Left ventricle myocardium inferior (tissue), 1 donor: ENCODE measurements around the gene MDFIC. TPM values are rescaled to one million over a fixed set of nuclear protein-coding genes. Genes with fewer than 3 reads are reported as not detected.

Experiments used
- DNase-seq: peaks from one replicate; pipeline ENCODE4 v3.0.0-alpha.2; 2020
- H3K27ac ChIP-seq: fragments of 200-600 bp; replicated peaks from 2 replicates; pipeline ENCODE4 v1.8.0; 2021
- H3K27me3 ChIP-seq: fragments of 200-600 bp; 2 replicates; pipeline ENCODE4 v1.8.0; 2021; ENCODE audit warnings: low read depth
- H3K36me3 ChIP-seq: fragments of 200-600 bp; 2 replicates; pipeline ENCODE4 v1.8.0; 2021
- H3K4me1 ChIP-seq: fragments of 200-600 bp; 2 replicates; pipeline ENCODE4 v1.8.0; 2021
- H3K4me3 ChIP-seq: fragments of 200-600 bp; 2 replicates; pipeline ENCODE4 v1.8.0; 2021; ENCODE audit warnings: mild to moderate bottlenecking, moderate library complexity
- H3K9me3 ChIP-seq: fragments of 200-600 bp; replicated peaks from 2 replicates; pipeline ENCODE4 v1.8.0; 2021
- intact Hi-C: fragments of 100-400 bp; cut with micrococcal nuclease; formaldehyde crosslinking; loops from one replicate; pipeline ENCODE4 v1.11.0; 2022
- total RNA-seq: library from RNA; stranded (reverse); fragmentation: NEBNext Ultra II Directional; extraction: Animal tissue kit (Norgen Biotek cat#: 25700); gene quantifications from one replicate; pipeline ENCODE4 v1.2.1, GENCODE V29; 2021
- TF ChIP-seq, protein P1 (sequence below): fragments of 200-600 bp; IDR thresholded peaks from 2 replicates; pipeline ENCODE4 v1.8.0; 2021; ENCODE audit warnings: antibody characterized with exemption, mild to moderate bottlenecking, borderline replicate concordance
- donor health status: DM: no; HTN: yes; CAD: no; lungs with severe emphysema.

Gene MDFIC
- total RNA-seq, 1 donor from 2014 or later, result 26.5 TPM

DNA sequence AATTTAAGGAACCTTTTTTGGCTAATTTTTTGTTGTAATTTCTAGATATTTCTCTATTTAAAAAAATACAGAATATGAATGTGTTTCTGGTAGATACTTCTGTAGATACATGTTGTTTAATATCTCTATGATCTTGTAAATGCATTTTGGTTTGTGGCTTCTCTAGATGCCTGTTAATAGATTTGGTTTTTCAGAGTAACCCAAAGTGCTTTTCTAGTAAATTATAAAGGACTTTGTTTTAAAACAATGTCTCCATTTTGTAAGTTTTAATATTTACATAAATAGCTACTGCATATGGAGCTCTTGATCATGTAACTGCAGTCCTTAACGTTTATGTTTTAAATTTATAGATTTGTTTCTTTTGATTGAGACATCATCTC lies 88.5 kb downstream of the MDFIC start:
- no peaks in the 10 kb centered on the region for H3K27me3 ChIP-seq
- TF ChIP-seq, protein P1, sequence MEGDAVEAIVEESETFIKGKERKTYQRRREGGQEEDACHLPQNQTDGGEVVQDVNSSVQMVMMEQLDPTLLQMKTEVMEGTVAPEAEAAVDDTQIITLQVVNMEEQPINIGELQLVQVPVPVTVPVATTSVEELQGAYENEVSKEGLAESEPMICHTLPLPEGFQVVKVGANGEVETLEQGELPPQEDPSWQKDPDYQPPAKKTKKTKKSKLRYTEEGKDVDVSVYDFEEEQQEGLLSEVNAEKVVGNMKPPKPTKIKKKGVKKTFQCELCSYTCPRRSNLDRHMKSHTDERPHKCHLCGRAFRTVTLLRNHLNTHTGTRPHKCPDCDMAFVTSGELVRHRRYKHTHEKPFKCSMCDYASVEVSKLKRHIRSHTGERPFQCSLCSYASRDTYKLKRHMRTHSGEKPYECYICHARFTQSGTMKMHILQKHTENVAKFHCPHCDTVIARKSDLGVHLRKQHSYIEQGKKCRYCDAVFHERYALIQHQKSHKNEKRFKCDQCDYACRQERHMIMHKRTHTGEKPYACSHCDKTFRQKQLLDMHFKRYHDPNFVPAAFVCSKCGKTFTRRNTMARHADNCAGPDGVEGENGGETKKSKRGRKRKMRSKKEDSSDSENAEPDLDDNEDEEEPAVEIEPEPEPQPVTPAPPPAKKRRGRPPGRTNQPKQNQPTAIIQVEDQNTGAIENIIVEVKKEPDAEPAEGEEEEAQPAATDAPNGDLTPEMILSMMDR, result no peak
- H3K4me3 ChIP-seq, result no peak overlapping the region
- no peaks in the 10 kb centered on the region for H3K9me3 ChIP-seq
- peaks cover 47% of the 10 kb centered on the region for H3K4me1 ChIP-seq
- peaks cover 1% of the 10 kb centered on the region for H3K36me3 ChIP-seq
- no peak for DNase-seq
- no peak overlapping the region for H3K27ac ChIP-seq
- intact Hi-C loops, result no loop called here

DNA sequence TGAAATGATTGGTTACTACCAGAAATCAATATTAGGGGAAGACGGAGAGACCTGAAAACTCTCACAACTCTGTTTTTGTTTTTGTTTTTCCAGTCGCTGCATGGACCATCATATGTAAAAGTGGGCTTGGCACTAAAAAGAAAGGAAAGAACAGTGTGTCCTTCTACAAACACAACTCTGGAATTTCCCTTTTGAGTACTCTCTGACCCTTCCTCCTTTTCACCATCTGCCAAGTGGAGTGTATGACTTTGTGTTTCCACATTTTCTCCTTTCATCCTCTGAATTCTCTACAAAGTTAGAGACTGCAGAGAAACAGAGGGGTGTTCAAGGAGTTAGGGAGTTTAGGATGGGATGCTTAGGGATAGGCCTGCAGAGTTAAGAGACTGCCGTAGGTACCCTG lies 92.0 kb downstream of the MDFIC start:
- H3K4me3 ChIP-seq, result no peak overlapping the region
- H3K27me3 ChIP-seq, result no peaks in the 10 kb centered on the region
- DNase-seq, result no peak
- no peak overlapping the region for H3K27ac ChIP-seq
- TF ChIP-seq, protein P1, result no peak
- no peaks in the 10 kb centered on the region for H3K9me3 ChIP-seq
- H3K4me1 ChIP-seq, result peaks cover 27% of the 10 kb centered on the region
- intact Hi-C loops, result no loop called here
- H3K36me3 ChIP-seq, result peaks cover 19% of the 10 kb centered on the region

DNA sequence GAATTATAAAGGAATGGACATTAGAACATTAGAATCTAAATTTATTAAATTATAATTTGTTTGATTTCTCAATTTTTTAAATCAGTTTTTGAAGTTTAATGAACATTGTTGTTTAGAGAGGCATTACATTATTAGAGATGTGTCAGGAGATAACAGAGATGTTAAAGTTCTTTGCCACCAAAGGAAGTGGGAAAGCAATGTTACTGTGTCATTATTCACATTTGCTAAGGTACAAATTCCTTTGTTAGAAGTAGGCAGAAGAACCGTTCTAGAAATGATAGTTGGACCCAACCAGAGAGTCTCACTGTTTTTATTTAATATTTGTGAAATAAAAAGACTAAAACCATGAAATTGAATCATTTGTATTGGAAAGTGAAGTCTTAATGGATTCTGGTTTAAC lies 92.9 kb downstream of the MDFIC start:
- peaks cover 18% of the 10 kb centered on the region for H3K4me1 ChIP-seq
- intact Hi-C loops, result no loop called here
- TF ChIP-seq, protein P1, result no peak
- H3K4me3 ChIP-seq, result no peak overlapping the region
- H3K9me3 ChIP-seq, result no peaks in the 10 kb centered on the region
- peaks cover 19% of the 10 kb centered on the region for H3K36me3 ChIP-seq
- no peaks in the 10 kb centered on the region for H3K27me3 ChIP-seq
- no peak for DNase-seq
- H3K27ac ChIP-seq, result no peak overlapping the region

DNA sequence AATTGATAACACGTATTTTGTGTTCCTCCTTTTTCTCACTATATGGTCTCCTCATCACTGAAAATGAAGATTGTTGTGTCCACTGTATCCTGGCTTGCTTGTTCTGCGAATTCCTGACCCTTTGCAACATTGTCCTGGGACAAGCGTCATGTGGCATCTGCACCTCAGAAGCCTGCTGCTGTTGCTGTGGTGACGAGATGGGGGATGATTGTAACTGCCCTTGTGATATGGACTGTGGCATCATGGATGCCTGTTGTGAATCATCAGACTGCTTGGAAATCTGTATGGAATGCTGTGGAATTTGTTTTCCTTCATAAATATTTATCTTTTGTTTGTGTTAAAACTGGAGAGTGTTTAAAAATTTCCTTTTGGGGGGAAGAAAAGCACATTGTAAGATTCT lies 93.7 kb downstream of the MDFIC start:
- TF ChIP-seq, protein P1, result no peak
- no peak overlapping the region for H3K4me3 ChIP-seq
- no peak overlapping the region for H3K27ac ChIP-seq
- peaks cover 14% of the 10 kb centered on the region for H3K4me1 ChIP-seq
- H3K27me3 ChIP-seq, result no peaks in the 10 kb centered on the region
- intact Hi-C loops, result no loop called here
- peaks cover 19% of the 10 kb centered on the region for H3K36me3 ChIP-seq
- H3K9me3 ChIP-seq, result no peaks in the 10 kb centered on the region
- DNase-seq, result no peak

DNA sequence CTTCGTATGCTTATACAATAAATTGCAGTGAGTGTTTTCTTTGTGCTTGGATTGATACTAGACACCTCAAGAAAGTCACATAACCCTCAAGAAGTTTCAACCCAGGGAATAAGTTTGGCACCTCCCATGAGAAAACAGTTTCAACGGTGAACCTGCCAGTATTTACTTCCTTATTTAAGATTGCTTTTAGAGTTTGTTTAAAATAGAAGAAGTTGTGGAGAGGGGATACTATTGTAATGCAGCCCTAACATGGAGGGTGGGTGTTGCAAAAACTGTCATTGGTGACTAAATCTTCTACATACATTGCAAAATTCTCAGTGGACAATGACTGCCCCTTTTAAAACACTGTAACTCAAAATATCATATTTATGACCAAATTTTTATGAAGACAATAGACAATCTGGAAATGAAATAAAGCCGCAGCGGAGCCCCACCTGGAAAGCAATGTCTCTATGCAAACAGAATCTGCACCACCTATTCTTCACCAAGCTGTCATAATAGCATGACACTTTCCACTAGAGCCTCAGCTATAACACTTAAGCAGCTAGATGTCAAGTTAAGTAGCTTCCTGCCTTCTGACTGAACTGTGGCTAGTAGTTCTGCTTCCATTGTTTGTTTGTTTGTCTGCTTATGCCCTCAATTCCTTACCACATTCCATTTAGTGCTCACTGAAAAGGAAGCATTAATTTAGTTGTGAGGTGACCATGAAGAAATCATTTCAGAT lies 98.2 kb downstream of the MDFIC start:
- Histone ChIP-seq H3K36me3 (peaks cover 19% of the 10 kb centered on the region), H3K4me1 (peaks cover 8% of the 10 kb centered on the region), H3K9me3 (no peaks in the 10 kb centered on the region), H3K27me3 (no peaks in the 10 kb centered on the region), H3K27ac (no peak overlapping the region), H3K4me3 (no peak overlapping the region)
- TF ChIP-seq, protein P1, result no peak
- intact Hi-C loops, result no loop called here
- no peak for DNase-seq
